HG03045 (cell line): ENCODE results near the gene RBM47.
A peak's percentile ranks its signal among the peaks of the same experiment; 100 is the strongest.

Source experiments
- ATAC-seq: cut with Tn5 transposase; IDR thresholded peaks from one replicate; pipeline ENCODE4 v1.9.1; 2021; ENCODE audit warnings: mild to moderate bottlenecking, moderate library complexity; ENCODE audit not compliant: unreplicated experiment

Gene RBM47

DNA sequence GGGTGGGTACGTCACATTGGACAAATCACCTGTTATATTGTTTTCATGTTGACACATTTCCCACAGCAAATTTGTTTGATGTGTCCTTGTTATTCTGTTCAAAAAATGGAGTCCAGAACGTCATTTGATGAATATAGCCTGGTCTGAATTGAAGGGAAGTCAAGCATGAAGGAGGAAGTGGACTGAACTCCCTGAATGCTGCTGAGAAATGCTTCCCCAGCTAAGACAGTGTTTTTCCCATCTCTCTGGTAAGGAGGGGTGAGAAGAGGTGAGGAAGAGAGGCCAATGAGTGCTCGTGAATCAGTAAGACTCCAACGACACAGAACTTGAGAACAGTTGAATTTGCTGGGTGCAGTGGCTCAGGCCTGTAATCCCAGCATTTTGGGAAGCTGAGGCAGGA lies 127.4 kb downstream of the RBM47 start:
- no peak for ATAC-seq

DNA sequence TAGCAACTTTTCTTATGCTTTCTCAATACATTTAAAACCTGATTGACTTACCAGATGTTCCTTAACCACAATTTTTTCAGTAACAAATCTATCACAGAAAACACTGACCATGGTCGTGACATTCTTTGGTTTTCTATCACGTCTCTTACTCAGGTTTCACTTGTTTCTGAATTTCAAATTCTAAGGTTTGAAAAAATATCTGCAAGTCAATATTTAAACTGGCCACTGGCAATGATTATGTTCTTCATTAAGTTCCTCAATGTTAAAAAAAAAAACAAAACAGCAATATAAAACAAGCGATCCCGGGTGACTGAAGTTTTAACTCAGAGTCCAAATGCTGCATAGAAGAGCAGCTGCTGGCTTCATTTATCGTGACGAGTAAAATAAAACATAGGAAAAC lies 128.9 kb downstream of the RBM47 start:
- ATAC-seq = no peak

DNA sequence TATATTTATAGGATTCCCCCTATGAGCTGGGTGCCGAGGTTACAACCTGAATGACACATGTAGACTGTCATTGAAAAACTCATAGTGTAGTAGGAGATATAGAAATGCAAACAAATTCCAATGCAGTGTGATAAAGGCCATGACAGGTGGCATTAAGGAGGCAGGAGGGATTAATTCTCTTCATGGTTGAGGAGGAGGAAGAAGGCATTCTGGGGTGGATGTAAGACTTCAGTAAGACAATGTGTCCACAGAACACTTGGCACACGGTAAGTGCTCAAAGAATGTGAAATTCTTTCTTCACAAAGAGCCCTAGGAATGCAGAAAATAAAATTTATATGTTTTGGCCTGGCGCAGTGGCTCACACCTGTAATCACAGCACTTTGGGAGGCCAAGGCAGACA lies 136.5 kb downstream of the RBM47 start:
- ATAC-seq = no peak

DNA sequence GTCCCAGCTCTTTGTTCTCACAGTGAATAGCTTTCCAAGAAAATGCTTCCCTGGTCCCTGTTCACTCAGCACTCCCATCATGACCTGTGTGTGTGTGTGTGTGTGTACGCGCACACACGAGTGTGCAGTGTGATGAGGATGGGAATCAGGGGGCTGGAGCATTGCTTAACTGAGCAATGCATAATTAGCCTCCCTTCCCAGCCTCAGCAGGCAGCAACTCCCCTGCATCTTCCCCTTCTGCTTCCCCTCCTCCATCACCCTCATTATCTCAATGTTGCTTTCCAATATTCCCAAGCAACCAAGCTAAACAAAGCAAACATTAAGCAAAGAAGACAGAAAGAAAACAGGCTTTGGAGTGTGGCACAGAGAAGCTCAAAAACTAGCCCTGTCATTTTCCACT lies 137.0 kb downstream of the RBM47 start:
- ATAC-seq = no peak

DNA sequence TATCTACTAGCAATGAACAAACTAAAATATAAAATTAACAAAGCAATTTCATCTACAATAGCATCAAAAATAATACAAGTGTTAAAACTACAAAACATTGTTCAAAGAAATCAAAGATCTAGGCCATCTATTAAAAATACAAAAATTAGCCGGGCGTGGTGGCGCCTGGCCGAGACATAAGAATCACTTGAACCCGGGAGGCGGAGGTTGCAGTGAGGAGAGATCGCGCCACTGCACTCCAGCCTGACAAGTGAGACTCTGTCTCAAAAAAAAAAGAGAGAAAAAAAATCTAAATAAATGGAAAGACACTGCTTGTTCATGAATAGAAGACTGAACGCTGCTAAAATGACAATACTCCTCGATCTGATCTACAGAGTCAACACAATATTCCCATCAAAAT lies 139.2 kb downstream of the RBM47 start:
- ATAC-seq = no peak

DNA sequence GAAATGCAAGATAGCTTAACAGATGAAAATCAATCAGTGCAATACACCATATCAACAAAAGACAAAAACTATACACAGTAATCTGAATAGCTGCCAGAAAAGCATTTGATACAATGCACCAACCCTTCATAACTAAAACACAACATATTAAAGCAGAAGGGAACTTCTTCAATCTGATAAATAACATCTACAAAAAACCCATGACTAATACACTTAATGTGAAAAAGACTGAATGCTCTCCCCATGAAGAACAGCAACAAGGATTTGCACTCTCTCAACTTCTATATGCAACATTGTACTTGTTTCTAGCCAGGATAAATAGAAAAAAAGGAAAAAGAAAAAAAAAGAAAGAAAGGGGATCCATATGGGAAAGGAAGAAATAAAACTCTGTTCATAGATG lies 139.7 kb downstream of the RBM47 start:
- ATAC-seq = no peak

DNA sequence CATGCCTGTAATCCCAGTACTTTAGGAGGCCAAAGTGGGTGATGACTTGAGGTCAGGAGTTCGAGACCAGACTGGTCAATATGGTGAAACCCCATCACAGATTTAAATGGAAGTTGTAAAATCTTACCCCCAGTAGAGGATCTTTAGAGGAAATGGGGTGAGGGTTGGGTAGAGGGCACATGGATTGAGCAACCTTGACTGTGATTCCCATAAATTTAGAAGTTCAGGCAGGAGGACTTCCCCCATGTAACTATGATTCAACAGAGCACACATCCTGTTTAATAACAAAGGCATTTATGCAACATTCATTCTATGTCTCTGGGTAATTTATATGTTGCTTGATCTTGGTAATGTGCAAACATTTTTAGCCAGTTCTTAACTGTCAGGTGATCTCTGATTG lies 143.1 kb downstream of the RBM47 start:
- no peak for ATAC-seq

DNA sequence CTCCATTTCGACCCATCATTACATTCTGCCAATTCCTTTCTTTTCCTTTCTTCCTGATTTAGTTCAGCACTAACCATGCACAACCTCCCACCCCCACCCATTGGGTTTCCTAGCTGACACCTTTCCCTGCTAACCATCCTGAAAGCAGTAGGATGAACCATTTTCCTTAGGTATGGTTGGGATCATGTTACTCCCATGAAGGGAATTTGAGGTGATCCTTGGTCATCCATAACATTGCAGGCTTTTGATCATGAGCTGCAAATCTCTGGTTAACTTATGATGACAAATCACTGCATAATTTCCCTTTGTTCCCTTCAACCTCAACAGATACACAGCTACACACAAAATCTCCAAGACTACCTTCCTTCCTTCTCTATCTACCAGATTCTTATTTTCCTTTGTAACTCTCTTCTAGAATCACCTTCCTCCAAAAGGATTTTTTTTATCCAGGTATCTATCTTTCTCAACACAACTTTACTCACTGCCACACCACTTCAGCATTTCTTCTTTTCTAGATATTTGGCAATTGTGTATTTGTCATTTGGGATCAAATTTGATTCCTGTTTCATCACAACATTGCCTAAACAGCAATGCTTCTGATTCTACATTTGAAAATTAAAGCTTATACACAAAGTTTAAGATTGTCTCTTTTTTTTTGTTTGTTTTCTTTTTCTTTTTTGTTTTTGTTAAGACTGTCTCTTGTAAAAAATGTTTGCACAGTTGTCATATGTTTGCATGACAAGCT lies 145.1 kb downstream of the RBM47 start:
- no peak for ATAC-seq

DNA sequence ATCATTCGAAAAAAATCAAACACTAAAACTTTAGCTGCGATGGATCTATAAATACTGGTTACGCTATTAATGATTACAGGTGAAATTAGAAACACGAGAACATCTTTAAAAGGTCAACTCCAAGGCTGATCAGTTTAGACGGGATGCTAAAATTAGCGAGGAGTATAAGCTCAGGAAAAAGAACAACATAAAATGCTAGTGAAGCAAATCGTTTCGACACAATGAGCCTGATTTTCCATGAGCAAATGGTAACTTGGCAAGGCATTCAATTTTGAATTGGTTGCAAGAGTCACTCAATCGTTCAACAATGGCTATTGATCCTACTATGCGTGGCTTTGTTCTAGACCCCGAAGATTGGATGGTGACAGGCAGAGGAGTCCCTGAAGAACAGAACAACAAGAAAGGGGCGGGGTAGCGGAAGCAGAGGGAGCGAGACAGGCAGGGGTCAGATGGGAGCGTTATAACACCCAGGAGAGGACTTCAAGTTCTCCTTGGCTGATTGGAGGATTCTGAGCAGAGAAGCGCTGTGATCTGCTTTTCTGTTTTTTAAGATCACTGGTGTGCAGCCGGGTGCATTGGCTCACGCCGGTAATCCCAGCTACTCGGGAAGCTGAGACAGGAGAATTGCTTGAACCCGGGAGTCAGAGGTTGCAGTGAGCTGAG lies 146.5 kb downstream of the RBM47 start:
- ATAC-seq = no peak

DNA sequence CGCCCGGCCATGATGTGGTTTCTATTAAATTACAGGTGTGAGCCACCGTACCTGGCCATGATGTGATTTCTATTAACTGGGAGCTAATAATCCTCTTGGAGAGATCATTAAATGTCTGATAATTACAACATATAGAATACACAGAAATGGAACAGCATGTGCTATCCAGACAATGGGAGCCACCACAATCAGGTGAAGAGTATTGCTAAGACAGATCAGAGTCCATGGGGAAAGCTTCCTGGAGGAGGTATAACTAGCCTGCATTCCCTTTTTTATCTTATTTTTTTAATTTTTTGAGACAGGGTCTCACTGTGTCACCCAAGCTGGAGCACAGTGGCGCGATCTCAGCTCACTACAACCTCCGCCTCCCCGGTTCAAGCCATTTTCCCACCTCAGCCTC lies 147.7 kb downstream of the RBM47 start:
- no peak for ATAC-seq

DNA sequence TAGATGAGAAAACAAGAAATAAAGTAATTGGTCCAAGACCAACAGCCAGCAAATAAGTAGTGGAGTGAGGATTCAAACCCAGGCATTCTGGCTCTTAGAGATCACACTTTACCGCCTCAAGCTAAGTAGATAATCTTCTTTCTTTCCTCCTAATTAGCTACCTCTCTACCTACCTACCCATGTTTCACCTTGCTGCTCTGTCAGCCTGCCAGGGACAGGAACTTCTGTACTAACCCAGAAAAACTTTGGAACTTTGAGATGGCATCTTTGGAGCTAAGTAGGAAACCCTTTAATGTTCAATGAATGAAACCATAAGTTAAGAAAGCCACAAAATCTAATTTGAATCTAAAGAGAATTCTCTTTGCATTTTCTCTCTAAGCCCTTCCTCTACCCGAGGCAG lies 149.4 kb downstream of the RBM47 start:
- no peak for ATAC-seq

DNA sequence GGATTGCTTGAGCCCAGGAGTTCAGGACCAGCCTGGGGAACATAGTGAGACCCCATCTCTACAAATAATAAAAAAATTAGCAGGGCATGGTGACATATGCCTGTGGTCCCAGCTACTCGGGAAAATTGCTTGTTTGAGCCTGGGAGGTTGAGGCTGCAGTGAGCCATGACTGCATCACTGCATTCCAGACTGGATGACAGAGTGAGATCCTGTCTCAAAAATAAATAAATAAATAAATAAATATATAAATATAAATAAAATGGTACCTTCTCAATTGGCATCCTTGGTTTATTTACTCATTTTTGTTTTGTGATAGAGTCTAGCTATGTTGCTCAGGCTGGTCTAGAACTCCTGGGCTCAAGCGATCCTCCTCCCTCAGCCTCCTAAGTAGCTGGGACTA lies 150.3 kb downstream of the RBM47 start:
- ATAC-seq = no peak

DNA sequence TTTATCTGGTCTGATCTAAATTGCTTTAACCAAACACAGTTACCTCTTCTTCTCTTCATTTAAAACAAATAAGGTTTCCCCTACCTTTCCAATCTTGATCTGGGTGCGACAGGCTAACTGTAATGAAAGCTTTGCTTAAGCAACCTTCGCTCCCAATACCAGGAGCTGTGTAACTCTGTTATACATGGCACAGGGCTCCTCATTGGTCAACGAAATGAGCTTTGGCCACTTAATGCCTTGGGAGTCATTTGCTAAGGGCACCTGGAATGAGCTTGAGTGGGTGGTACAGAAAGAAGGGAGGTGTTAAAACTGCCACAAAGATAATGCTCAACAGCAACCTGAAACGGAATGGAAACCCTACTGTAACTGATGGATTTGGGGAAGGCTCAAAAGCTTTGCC lies 154.1 kb downstream of the RBM47 start:
- ATAC-seq = no peak

DNA sequence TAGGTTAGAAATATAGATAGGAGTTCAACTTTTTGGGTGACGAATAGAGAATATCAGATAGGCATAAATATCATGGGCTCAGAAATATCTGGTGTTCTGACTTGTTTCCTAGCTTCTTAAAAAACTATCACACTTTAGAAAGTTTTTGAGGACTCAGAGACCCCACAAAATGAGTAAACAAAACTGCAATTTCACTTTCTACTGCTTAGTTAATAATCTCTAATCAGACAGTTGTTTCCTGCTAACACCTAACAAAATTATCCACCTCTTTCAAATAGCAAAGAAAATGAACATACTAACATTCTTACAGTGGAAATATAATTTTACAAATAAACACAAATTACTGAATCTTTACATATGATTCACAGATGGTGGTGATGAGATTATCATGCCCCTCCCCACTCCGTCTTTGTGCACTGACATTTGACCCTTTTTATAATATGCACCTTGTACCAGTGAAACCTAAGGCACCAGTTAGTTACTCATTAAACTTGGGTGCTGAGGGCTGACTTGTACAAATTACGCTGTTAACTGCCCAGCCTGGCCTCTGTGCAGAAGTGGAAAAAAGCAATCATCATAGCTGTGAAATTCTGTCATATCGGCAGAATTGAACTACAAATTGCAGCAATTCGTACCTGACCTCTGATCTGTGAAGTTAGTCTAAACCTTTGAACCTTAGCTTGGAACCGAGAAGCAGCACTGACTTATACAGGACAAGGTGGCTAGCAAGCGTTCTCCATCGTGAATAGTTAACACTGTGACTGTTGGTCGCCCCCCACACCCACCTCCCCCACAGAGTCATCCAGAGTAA lies 155.9 kb downstream of the RBM47 start:
- no peak for ATAC-seq

DNA sequence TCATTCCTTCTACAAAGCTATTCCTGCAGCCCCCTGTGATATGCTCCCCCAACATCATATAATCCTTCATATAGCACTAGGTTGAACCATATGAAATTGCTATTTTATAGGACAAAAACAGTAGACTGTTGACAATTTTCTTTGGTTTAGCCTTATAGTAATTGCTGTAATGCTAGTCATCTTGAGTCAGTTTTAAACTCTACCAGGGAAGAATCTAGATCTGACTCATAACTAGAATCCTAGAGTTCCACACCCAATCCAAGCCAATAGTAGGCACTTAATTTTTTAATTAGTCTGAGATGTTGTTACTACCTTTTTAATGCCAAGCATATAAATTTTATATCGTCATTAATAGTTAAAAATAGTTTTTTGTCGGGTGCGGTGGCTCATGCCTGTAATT lies 157.7 kb downstream of the RBM47 start:
- no peak for ATAC-seq

DNA sequence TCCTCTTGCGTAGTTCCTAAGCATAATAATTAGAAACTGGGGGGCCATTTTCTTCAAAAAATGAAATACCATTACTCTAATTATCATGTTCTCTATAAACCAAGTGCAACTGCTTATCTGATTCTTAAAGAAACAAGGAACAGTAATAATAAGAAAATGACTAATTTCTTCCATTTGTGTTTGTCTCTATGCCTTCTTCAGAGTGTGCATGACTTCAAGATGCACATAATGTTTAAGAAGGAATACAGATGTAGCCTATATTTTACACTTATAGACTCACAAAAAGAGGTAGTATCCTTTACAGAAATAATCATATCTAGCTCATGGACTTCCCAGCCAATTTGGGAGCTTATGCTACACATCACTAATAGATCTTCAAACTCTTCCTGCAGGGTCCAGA lies 162.9 kb downstream of the RBM47 start:
- ATAC-seq = no peak

DNA sequence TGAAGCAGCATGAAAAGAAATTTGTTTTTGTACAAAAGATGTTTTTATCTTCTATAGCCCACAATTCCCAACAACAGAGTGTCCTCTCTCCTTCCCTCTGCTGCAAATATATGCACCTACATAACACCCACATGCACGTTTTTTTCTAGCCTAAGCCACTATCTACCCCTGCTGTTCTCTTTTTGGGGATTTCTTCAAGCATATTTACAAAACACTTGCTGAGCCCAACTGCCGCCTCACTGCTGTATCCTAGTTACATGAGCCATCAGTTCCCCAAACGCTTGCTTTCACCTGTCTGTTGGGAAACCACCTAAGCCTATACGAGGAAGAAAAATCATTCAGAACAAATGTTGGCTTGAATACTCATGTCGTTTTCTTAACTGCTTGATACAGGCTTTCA lies 167.3 kb downstream of the RBM47 start:
- peak; percentile 75 for ATAC-seq

DNA sequence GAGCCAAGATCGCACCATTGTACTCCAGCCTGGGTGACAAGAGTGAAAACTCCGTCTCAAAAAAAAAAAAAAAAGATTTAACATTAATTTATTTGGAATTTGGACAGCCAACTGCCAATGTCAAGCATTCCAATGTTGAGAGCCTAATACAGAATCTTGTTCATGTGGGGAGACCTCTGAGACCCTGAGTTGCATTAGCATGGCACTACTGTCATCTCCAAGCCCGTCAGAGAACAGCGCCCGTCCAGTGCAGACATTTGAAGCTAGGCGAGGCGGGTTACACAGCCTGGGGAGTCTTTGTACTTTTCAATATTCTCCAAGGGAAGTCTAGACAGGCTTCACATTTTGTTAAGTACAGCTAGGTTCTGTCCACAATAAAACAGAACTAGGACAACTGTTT lies 167.8 kb downstream of the RBM47 start:
- no peak for ATAC-seq

DNA sequence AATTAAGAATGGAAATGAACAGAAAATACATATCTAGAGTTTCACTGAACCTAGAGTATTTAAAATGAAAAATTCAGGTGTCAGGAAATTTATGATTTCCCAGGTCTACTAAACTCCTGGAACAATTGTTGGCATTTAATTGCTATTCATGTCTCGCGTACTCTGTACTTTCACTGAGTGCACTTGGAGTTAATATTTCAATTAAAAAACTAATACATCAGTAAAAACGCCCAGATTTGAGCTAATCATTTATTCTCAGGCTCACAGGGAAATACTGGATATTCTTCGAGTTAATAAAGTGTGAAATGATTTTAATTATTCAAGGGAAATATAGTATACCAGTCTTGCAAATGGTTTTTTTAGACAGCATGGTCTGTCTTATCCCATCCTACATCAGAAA lies 168.6 kb downstream of the RBM47 start:
- ATAC-seq = no peak

DNA sequence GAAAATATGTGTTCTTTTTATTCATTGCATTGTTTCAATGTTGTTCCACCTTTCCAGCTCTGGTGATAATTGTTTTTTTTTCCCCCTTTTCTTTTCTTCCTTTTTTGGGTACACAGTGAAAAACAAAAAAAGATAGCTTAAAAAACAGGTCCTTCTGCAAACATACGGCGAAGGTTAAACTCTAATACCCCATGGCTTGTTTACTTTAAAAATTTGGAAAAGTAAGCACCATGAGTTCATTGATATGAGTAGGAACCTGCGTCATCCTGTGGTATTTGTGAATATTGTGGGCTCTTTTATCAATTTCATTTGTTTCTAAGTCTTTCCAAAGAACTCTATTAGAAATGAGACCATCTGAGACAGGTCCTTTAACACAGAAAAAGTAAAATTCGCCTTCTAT lies 171.0 kb downstream of the RBM47 start:
- ATAC-seq = no peak

DNA sequence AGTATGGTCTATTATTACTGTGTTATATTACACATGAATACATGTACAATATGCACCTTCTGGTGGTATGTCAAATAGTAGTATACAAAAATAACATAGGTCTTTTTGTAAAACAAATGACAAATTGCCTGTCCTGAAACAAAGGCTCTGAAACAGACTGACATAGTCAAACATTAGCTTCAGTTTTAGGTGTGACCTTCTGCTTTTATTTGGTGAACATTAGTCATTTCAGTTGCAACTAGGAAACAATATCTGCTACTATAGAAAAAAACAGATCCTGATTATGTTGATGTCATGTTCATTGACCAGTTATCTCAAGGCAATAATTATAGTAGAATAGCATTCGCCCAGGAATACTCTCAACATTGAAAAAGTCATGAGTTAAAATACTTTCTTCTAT lies 171.6 kb downstream of the RBM47 start:
- no peak for ATAC-seq

DNA sequence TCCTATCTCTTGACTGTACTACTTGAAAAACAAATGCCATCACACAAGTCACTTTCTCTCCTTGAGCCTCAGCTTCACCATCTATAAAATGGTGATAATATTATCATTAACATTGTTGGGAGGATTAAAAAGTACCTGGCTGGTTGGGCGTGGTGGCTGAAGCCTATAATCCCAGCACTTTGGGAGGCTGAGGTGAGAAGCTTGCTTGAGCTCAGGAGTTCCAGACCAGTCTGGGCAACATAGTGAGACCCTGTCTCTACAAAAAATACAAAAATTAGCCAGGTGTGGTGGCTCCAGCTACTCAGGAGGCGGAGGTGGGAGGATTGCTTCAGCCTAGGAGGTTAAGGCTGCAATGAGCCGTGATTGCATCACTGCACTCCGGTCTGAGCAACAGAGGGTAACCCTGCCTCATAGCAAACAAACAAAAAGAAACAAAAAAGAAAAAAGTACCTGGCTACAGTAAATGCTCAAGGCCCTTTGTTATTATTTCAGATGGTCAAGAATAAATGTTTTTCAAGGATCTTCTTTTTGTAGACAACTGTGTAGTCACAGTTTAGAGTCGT lies 174.2 kb downstream of the RBM47 start:
- ATAC-seq = no peak
